LNCaP clone FGC (cell line): Measurements from ENCODE around the gene RNF213.

Experiments used
- DNase-seq: peaks from one replicate; pipeline ENCODE4 v3.0.0-alpha.2; 2011; ENCODE audit warnings: low read depth
- H3K4me3 ChIP-seq: 2 replicates; pipeline ENCODE4 v1.5.1; 2011; ENCODE audit warnings: mild to moderate bottlenecking, low read depth, low read length, control low read depth
- TF ChIP-seq, protein P1 (sequence below): IDR thresholded peaks from 2 replicates; pipeline ENCODE4 v1.5.1; 2012; ENCODE audit warnings: mild to moderate bottlenecking; ENCODE audit not compliant: control insufficient read depth, insufficient read depth; ENCODE audit errors: extremely low read depth

Gene RNF213

DNA sequence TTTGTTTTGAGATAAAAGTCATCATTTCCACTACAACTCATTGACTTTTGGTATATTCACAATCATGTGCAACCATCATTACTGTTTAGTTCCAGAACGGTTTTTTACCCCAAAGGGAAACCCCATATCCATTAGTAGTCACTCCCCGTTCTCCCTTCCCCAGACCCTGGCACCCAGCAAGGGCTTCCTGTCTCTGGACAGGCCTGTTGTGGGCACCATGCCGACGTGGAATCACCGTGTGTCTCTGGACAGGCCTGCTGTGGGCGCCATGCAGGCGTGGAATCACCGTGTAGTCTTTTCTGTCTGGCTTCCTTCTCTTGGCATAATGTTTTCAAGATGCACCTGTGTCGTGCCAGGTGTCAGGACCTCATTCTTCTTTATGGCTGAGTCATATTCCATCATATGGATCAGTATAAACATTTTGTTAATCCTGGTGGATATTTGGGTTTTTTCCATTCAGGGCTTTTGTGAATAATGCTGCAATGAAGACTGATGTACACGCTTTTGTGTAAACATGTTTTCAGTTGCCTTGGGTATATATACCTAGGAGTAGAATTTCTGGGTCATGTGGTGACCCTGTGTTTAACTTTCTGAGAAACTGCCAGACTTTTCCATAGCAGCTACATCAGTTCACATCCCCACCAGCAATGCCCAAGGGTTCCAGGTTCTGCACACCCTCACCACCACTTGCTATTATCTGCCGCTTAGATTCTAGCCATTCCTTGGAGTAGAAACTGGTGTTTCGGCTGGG is 173.4 kb downstream of the RNF213 start:
- no peak for DNase-seq
- H3K4me3 ChIP-seq = no peak overlapping the region
- TF ChIP-seq, protein P1, sequence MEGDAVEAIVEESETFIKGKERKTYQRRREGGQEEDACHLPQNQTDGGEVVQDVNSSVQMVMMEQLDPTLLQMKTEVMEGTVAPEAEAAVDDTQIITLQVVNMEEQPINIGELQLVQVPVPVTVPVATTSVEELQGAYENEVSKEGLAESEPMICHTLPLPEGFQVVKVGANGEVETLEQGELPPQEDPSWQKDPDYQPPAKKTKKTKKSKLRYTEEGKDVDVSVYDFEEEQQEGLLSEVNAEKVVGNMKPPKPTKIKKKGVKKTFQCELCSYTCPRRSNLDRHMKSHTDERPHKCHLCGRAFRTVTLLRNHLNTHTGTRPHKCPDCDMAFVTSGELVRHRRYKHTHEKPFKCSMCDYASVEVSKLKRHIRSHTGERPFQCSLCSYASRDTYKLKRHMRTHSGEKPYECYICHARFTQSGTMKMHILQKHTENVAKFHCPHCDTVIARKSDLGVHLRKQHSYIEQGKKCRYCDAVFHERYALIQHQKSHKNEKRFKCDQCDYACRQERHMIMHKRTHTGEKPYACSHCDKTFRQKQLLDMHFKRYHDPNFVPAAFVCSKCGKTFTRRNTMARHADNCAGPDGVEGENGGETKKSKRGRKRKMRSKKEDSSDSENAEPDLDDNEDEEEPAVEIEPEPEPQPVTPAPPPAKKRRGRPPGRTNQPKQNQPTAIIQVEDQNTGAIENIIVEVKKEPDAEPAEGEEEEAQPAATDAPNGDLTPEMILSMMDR = no peak

DNA sequence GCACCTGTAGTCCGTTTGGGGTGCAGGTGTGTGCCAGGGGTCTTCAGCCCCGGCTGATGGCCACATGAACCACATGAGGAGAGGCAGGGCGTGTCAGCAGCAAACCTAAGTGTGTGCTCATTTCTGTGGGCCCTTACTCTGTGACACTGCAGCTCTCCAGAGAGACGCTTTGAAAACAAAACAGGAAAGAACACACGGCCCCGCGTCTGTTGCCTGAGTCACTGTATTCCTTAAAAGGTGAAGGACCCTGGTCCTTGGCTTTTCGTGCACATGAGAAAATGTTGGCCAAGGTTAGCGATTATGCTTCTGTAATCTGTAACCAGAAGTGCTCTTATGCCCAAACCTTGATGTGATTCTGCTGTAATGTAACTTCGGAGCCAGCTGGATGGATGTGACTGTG is 176.9 kb downstream of the RNF213 start:
- no peak for DNase-seq
- no peak overlapping the region for H3K4me3 ChIP-seq
- TF ChIP-seq, protein P1 = no peak

DNA sequence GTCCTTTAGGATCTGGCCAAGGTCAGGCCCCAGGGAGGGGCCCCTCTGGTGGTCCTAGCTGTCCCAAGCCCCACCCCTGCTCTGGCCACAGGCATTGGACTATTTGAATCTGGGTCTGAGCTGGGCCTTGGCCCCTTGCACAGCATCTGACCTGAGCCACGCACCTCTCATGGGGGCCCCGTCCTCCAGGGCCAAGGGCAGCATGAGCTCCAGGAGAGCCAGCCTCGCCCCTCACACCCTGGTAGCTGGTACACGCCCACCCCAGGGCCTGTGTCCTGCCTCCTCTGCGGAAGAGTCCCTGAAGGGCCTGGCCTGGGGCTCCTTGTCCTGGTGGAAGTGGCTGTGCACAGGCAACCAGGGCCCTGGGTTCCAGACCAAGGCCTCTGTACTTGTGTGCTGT is 178.2 kb downstream of the RNF213 start:
- DNase-seq = no peak
- TF ChIP-seq, protein P1 = no peak
- no peak overlapping the region for H3K4me3 ChIP-seq

DNA sequence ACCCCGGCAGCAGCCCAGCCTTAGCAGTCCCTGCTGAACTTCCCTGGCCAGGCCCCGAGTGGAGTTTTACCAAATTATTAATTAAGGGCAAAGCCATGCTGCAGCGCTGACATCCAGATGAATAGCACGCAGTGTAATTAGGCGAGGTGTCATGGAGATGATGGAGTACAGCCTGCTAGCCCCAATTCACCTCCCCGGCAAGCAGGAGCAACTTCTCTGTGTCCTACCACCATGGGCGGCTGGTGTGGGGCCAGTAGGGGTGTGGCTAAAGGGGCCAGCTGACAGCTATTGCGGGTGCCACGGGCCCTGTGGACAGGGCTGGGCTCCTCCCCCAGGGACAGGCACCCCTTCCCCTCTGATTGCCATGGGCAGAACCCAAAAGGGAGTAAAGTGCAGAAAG is 178.8 kb downstream of the RNF213 start:
- TF ChIP-seq, protein P1 = no peak
- H3K4me3 ChIP-seq = no peak overlapping the region
- no peak for DNase-seq

DNA sequence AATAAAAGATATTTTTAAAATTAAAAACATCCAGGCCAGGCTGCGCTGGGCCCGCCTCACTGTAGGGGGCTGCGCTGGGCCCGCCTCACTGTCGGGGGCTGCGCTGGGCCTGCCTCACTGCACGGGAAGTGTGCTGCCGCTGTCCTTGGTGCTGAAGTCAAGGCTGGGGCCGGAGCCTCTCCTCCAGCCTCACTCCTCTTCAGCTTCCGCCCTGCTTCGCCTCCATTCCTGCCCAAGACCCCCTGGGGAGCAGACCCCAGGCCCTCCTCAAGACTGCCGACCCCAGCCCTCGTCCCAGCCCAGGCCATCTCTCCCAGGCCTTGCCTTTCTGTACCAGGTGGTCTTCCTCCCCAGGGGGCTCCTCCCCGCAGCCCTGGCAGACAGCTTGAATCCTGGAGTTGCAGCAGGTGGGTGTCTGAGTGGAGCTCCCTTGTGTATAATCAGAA is 180.5 kb downstream of the RNF213 start:
- no peak for DNase-seq
- TF ChIP-seq, protein P1 = no peak
- no peak overlapping the region for H3K4me3 ChIP-seq

DNA sequence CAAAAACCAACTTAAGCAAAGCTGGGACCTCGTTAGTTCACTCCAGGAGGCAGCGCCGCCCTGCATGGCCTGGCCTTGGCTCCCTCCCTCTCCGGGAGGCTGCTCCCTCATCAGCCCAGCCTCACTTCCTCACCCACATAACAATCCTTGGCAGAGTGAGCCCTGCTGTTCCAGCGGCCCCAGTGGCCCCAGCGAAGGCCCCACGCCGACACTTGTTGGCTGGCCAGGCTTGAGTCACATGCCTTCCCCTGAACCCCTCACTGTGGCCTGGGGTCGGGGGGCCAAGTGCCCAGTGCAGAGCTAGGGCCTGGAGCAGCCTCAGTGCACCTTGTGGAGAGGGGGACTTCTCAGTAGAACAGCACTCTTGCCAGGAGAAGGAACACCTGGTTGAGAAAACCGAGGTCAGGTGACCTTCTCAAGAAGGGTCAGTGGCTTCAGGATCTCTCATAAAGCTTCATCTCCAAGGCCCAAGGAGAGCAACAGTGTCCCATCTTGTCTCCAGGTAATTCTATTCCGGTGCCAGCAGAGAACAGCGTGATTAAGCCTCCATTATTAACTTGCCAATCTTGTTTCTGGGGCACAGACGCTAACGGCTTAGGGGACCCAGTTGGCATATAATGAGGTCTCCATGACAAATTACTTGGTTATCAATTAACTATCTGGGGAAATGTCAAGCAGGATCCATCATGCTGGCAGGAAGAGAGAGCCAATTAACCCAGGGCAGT is 181.1 kb downstream of the RNF213 start:
- no peak for DNase-seq
- TF ChIP-seq, protein P1 = no peak
- H3K4me3 ChIP-seq = no peak overlapping the region
